Measurements from ENCODE around the gene THSD4. TPM values are rescaled to one million over a fixed set of nuclear protein-coding genes. Genes with fewer than 3 reads are reported as not detected.

Gene THSD4
- polyA plus RNA-seq, 2 of the 4 experiments (the other 2 are of a cell fraction), result 15.8 to 40.7 TPM

- ChIA-PET POLR2A (no interaction called here), CTCF (interaction anchor here (1.3 to 2.4 kb wide), 5 partner anchors 10 to 395 kb away, joined by 4 to 20 read pairs (median 6); no protein-coding TSS in a partner anchor)
- WGBS (ENCODE audit: missing lambda C conversion rate), result 12% methylated on average over 3 of the region's 3 CpGs
- FAIRE-seq (peak; percentile 87), DNase-seq (ENCODE audit: low read depth in 1 of 2, low spot score in 1 of 2) (peak; percentile 62 to 83), ATAC-seq (peak; percentile 73 to 87)
- H3K4me3 ChIP-seq, result no peak overlapping the region
- H3K27ac ChIP-seq, result peak overlapping the region; percentile 12 to 40; a peak in 5 of 6 replicates
- peaks cover 9% of the 10 kb centered on the region for H3K4me1 ChIP-seq
- H3K9me3 ChIP-seq, result peaks cover 20% of the 10 kb centered on the region
- H3K4me2 ChIP-seq, result no peak overlapping the region
- no peak for TF ChIP-seq ZNF302 (CRISPR knock-in tag; IDR thresholded peaks at IDR 0.05)
- TF ChIP-seq JUNB (IDR thresholded peaks at IDR 0.05), result peak; percentile 29; the same call in 1 of the 2 replicates
- TF ChIP-seq PBX3 (IDR thresholded peaks at IDR 0.05), result 0 out of 2 replicates have a peak, but pooled peaks have one; percentile 42
- no peak for TF ChIP-seq RARB (CRISPR knock-in tag; IDR thresholded peaks at IDR 0.05)
- no peak for TF ChIP-seq NFE2L2 (conservative IDR thresholded peaks at IDR 0.05; ENCODE audit: low read length)
- no peak for TF ChIP-seq RAD21 (conservative IDR thresholded peaks at IDR 0.05 in 1 of 2, IDR thresholded peaks at IDR 0.05 in 1 of 2)
- TF ChIP-seq JUN (IDR thresholded peaks at IDR 0.05), result 0 out of 5 replicates have a peak, but pooled peaks of 1 of the 2 experiments have one; percentile 20
- TF ChIP-seq SMC3 (IDR thresholded peaks at IDR 0.05), result no peak
- peak; percentile 37; the same call in 1 of the 2 replicates for TF ChIP-seq MAX (IDR thresholded peaks at IDR 0.05)
- 0 out of 3 replicates have a peak, but pooled peaks have one; percentile 3 for TF ChIP-seq CTCF (IDR thresholded peaks at IDR 0.05)
- peak; percentile 39 for TF ChIP-seq FOSL2 (IDR thresholded peaks at IDR 0.05)
- peak; percentile 69 for TF ChIP-seq FOSL2 (CRISPR knock-in tag; IDR thresholded peaks at IDR 0.05)
- no peak for TF ChIP-seq HEYL (CRISPR knock-in tag; IDR thresholded peaks at IDR 0.05)
- no peak for TF ChIP-seq CBX8 (IDR thresholded peaks at IDR 0.05)
- TF ChIP-seq ATOH8 (CRISPR knock-in tag; IDR thresholded peaks at IDR 0.05; ENCODE audit: low read depth), result no peak
- TF ChIP-seq GATA3 (IDR thresholded peaks at IDR 0.05; ENCODE audit: borderline replicate concordance), result 0 out of 2 replicates have a peak, but pooled peaks have one; percentile 17
- TF ChIP-seq HOXA7 (CRISPR knock-in tag; IDR thresholded peaks at IDR 0.05), result no peak
- no peak for TF ChIP-seq HMGXB4 (CRISPR knock-in tag; IDR thresholded peaks at IDR 0.05; ENCODE audit: borderline replicate concordance)
- no peak for TF ChIP-seq NR3C1 (IDR thresholded peaks at IDR 0.05)
Observed at GRCh38 chr15:71761649-71762048, 646.4 kb downstream of the THSD4 start.

- no peak overlapping the region for H3K4me2 ChIP-seq
- no peak overlapping the region for H3K4me3 ChIP-seq
- FAIRE-seq (no peak), ATAC-seq (no peak), DNase-seq (ENCODE audit: low read depth in 1 of 2, low spot score in 1 of 2) (no peak)
- ChIA-PET CTCF (no interaction called here), POLR2A (no interaction called here)
- no peak for TF ChIP-seq ATOH8 (CRISPR knock-in tag; IDR thresholded peaks at IDR 0.05; ENCODE audit: low read depth)
- peak; percentile 42 for TF ChIP-seq MAFK (IDR thresholded peaks at IDR 0.05; ENCODE audit: partially characterized antibody)
- TF ChIP-seq RFX5 (IDR thresholded peaks at IDR 0.05), result no peak
- TF ChIP-seq NFE2L2 (conservative IDR thresholded peaks at IDR 0.05; ENCODE audit: low read length), result no peak
- WGBS (ENCODE audit: missing lambda C conversion rate), result 90% methylated on average over 5 of the region's 5 CpGs
- no peak overlapping the region for H3K27ac ChIP-seq
- H3K4me1 ChIP-seq, result no peaks in the 10 kb centered on the region
- no peaks in the 10 kb centered on the region for H3K9me3 ChIP-seq
Observed at GRCh38 chr15:71768184-71768583, 652.9 kb downstream of the THSD4 start.

Measured in A549 (cell line).